NT2/D1 (cell line): ENCODE measurements around the gene RSPH10B2.
"Not testable (repeated sequence)": the region's sequence is repeated elsewhere in the genome, so short reads cannot be mapped to it uniquely, and the experiment has no call there.

Experiments used
- DNase-seq: peaks from one replicate; pipeline ENCODE4 v3.0.0-alpha.2; 2011; ENCODE audit warnings: low read depth, low spot score
- H3K27me3 ChIP-seq: 2 replicates; pipeline ENCODE4 v1.6.0; 2011; ENCODE audit warnings: mild to moderate bottlenecking; ENCODE audit not compliant: insufficient read length, insufficient read depth
- H3K36me3 ChIP-seq: 2 replicates; pipeline ENCODE4 v1.6.1; 2011; ENCODE audit warnings: mild to moderate bottlenecking, low read length, mixed read lengths; ENCODE audit not compliant: insufficient read depth, insufficient read length
- H3K4me1 ChIP-seq: 2 replicates; pipeline ENCODE4 v1.5.1; 2011; ENCODE audit not compliant: insufficient read depth, insufficient read length
- H3K4me3 ChIP-seq: 2 replicates; pipeline ENCODE4 v1.5.1; 2011; ENCODE audit warnings: low read depth; ENCODE audit not compliant: insufficient read length
- H3K9ac ChIP-seq: 2 replicates; pipeline ENCODE4 v1.6.0; 2011; ENCODE audit warnings: low read depth; ENCODE audit not compliant: insufficient read length
- H3K9me3 ChIP-seq: 2 replicates; pipeline ENCODE4 v1.5.1; 2011; ENCODE audit warnings: mild to moderate bottlenecking, low read length; ENCODE audit not compliant: insufficient read depth
- SUZ12 ChIP-seq: IDR thresholded peaks from 2 replicates; pipeline ENCODE4 v1.6.1; 2011; ENCODE audit not compliant: insufficient read length, insufficient read depth; ENCODE audit errors: extremely low read depth
- YY1 ChIP-seq: IDR thresholded peaks from 2 replicates; pipeline ENCODE4 v1.6.1; 2011; ENCODE audit not compliant: insufficient read length, insufficient read depth
- ZNF274 ChIP-seq: IDR thresholded peaks from 2 replicates; pipeline ENCODE4 v1.6.1; 2011; ENCODE audit warnings: mild to moderate bottlenecking, low read depth, low read length

RSPH10B2 gene

DNA sequence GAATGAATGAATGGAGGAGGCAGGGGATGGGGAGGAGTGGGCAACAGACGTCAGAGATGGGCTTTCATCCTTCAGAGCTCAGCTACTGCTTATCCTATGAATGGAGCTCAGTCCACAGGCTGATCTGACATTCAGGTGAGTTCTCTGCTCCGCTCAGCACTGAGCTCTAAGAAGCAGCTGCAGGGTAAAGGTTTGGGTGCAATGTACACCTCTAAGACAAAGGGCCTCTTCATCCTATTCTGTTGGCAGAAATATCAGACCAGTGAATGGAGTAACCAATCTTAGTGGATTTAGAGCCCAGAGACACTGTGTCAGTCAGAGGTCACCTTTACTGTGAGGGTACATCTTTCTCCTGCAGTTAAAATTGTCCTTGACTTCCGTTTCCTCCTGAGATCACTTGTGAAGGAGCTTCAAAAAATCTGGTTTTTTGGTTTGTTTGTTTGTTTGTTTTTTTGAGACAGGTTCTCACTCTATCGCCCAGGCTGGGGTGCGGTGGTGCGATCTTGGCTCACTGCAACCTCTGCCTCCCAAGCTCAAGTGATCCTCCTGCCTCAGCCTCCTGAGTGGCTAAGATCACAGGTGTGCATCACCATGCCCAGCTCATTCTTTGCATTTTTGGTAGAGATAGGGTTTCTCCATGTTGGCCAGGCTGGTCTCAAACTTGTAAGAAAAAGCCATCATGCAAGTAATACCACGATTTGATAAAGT lies 77.3 kb downstream of the RSPH10B2 start:
- DNase-seq, result no peak
- Histone ChIP-seq H3K4me3 (no peak overlapping the region), H3K9me3 (no peaks in the 10 kb centered on the region), H3K4me1 (no peaks in the 10 kb centered on the region), H3K36me3 (no peaks in the 10 kb centered on the region), H3K27me3 (no peaks in the 10 kb centered on the region), H3K9ac (no peak overlapping the region)
- TF ChIP-seq SUZ12 (no peak), YY1 (no peak)

- TF ChIP-seq ZNF274, result no peak
- TF ChIP-seq YY1, result no peak
- TF ChIP-seq SUZ12, result no peak
- no peak overlapping the region for H3K9ac ChIP-seq
Measured at GRCh38 chr7:6833636-6834035, 79.7 kb downstream of the RSPH10B2 start.

GRCh38 chr7:6835521-6835920 lies 81.6 kb downstream of the RSPH10B2 start:
- H3K36me3 ChIP-seq, H3K9ac ChIP-seq, H3K4me3 ChIP-seq, DNase-seq, H3K27me3 ChIP-seq, H3K9me3 ChIP-seq, H3K4me1 ChIP-seq: not testable (repeated sequence)

More at GRCh38 chr7:6833636-6834035, 79.7 kb downstream of the RSPH10B2 start:
- H3K4me3 ChIP-seq, result no peak overlapping the region
- H3K36me3 ChIP-seq, result no peaks in the 10 kb centered on the region
- no peaks in the 10 kb centered on the region for H3K27me3 ChIP-seq
- H3K4me1 ChIP-seq, result no peaks in the 10 kb centered on the region
- no peak for DNase-seq
- no peaks in the 10 kb centered on the region for H3K9me3 ChIP-seq

DNA sequence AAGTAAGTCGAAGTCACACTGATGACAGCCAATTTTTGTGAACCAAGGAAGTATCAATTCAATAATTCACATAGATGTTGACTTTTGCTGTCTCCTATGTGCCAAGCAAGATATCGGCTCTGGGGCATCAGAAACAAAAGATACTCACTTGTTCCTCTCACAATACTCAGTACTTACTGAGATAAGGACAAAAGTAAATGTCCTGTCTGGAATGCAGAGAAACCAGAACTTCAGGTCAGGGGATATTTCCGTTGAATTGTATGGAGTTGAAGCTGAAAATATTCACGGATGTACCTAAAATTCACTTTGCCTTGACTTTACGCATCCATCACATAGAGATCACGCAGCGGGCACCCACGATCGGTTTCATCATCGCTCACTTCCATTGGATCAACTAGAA lies 83.2 kb downstream of the RSPH10B2 start:
- H3K9me3 ChIP-seq, DNase-seq, H3K4me3 ChIP-seq, H3K4me1 ChIP-seq, H3K36me3 ChIP-seq, H3K9ac ChIP-seq, H3K27me3 ChIP-seq: not testable (repeated sequence)

DNA sequence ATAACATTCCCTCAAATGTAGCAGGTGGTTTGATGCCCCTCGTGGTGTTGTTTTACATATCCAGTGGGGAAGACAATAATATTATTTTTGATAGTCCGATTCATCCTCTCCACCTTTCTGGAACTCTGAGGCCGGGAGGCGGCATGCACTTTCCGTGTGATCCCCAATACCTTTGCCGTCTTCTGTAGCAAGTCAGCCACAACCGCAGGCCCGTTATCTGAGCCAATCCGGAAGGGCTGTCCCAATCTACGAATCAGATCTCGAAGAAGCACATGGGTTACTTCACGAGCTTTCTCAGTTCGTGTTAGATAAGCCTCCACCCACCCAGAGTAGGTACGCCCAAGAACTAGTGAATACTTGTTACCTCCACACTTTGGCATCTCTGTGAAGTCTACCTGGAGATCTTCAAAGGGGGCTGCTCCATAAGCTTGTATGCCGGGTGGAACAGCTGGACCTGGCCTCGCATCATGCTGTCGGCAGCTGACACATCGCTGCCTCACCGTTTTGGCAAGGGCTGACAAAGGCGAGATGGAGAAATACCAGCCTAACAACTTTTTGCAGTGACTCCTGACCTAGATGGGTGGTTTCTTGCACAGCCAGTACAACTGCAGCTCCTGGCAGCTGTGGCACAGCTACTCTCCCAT lies 88.5 kb downstream of the RSPH10B2 start:
- not testable (repeated sequence) for DNase-seq, H3K4me3 ChIP-seq, H3K9me3 ChIP-seq, H3K27me3 ChIP-seq, H3K36me3 ChIP-seq, H3K4me1 ChIP-seq, H3K9ac ChIP-seq

- not testable (repeated sequence) for H3K36me3 ChIP-seq, H3K27me3 ChIP-seq, H3K4me3 ChIP-seq, H3K9ac ChIP-seq, DNase-seq, H3K9me3 ChIP-seq, H3K4me1 ChIP-seq
Measured at GRCh38 chr7:6843092-6843491, 89.2 kb downstream of the RSPH10B2 start.

DNA sequence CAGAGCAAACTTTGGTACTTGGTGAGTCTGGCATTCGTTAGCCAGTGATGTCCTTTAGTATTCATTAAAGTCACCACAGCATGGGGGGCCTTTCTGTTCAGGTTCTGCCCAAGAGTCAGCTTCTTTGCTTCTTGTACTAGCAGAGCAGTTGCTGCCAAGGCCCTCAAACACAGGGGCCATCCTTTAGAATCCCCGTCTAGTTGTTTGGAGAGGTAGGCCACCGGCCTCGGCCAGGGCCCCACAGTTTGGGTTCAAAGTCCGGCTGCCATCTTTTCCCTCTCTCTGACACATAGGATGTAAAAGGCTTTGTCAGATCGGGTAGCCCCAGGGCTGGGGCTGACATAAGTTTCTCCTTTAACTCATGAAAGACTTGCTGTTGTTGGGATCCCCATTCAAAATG lies 89.8 kb downstream of the RSPH10B2 start:
- DNase-seq, H3K36me3 ChIP-seq, H3K9ac ChIP-seq, H3K4me1 ChIP-seq, H3K27me3 ChIP-seq, H3K9me3 ChIP-seq, H3K4me3 ChIP-seq: not testable (repeated sequence)

DNA sequence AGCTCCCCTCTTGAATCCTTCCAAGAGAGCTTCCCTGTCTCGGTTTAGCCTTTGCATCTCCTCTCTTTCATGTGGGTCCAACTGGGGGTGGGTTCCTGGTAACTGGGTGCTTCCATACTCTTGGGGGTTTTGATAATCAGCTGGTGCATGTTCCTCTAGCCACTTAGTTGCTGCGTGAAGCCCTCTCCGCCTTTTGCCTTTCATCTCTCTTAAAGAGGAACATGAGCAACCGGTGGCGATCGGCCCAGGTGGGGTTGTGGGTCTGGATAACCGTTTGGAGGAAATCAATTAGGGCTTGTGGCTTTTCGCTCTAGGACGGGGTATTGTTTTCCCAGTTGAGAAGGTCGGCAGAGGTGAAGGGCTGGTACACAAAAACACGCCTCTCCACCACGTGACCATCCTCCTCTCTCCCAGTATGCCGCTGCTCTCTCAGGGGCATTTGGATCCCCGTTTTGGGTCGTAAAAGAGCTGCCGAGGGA lies 92.1 kb downstream of the RSPH10B2 start:
- H3K9me3 ChIP-seq, H3K27me3 ChIP-seq, H3K9ac ChIP-seq, H3K4me3 ChIP-seq, DNase-seq, H3K4me1 ChIP-seq, H3K36me3 ChIP-seq: not testable (repeated sequence)

- H3K36me3 ChIP-seq, H3K9ac ChIP-seq, H3K4me3 ChIP-seq, H3K4me1 ChIP-seq, H3K27me3 ChIP-seq, DNase-seq, H3K9me3 ChIP-seq: not testable (repeated sequence)
Measured at GRCh38 chr7:6847751-6848150, 93.8 kb downstream of the RSPH10B2 start.
